K562 (cell line): Measurements from ENCODE around the gene LRRC47. TPM values are rescaled to one million over a fixed set of nuclear protein-coding genes. Genes with fewer than 3 reads are reported as not detected.

Experiments
- ATAC-seq: fragments of 200-7000 bp; cut with Tn5 transposase; 3 replicates; pipeline ENCODE4 v1.9.1; 2020; ENCODE audit warnings: moderate library complexity
- BruUV-seq: library from RNA; stranded (reverse); fragments of 400-500 nt; replicated peaks from 2 replicates; lab custom pipeline; 2021; lab: Mats Ljungman, UMichigan
- CTCF ChIA-PET: fragments of 300-600 bp; formaldehyde crosslinking; extraction: SDS; loops from one replicate; lab custom pipeline; 2021; ENCODE audit warnings: low intra/inter-chr PET ratio; lab: Yijun Ruan, JAX
- POLR2A ChIA-PET: fragments of 300-600, 350-650 bp; sonication (Branson Sonifier 250); formaldehyde crosslinking; extraction: SDS; loops from one replicate; lab custom pipeline; 2021; ENCODE audit warnings: antibody characterized with exemption, inconsistent platforms; lab: Yijun Ruan, JAX
- DNase-seq, 4 experiments: peaks; one replicate each; pipeline versions ENCODE4 v3.0.0 to v3.0.0-alpha.2; 2011 to 2018; ENCODE audit warnings: low spot score in 3 of 4, mixed read lengths in 3 of 4; ENCODE audit errors: extremely low read depth in 1 of 4
- FAIRE-seq: peaks from 2 replicates; lab custom pipeline; 2011; peaks lifted over from hg19 to GRCh38; lab: Jason Lieb, UNC
- H2AFZ ChIP-seq: 2 replicates; pipeline ENCODE4 v1.6.0; 2011; ENCODE audit warnings: low read depth, low read length, control low read depth, inconsistent platforms
- H3K27ac ChIP-seq: fragments of 200-600 bp; 3 replicates; pipeline ENCODE4 v1.8.0; 2011; ENCODE audit warnings: low read depth, mild to moderate bottlenecking, control low read depth, inconsistent platforms, low read length, moderate library complexity, mixed read lengths; ENCODE audit errors: extremely low read depth
- H3K27me3 ChIP-seq, 2 experiments: fragments of 300-600 bp in 1 of 2; 2 replicates in 1 of 2; 3 replicates in 1 of 2; pipeline versions ENCODE4 v1.6.0 to v1.8.0; 2011; ENCODE audit warnings: inconsistent platforms in 2 of 2, low read length in 2 of 2, mild to moderate bottlenecking in 1 of 2, mixed read lengths in 1 of 2, moderate library complexity in 1 of 2; ENCODE audit not compliant: control insufficient read depth in 2 of 2, insufficient read depth in 2 of 2
- H3K36me3 ChIP-seq: fragments of 300-600 bp; 3 replicates; pipeline ENCODE4 v1.8.0; 2011; ENCODE audit warnings: mild to moderate bottlenecking, low read length, inconsistent platforms; ENCODE audit not compliant: control insufficient read depth, insufficient read depth
- H3K4me1 ChIP-seq, 2 experiments: fragments of 200-600 bp in 1 of 2; replicated peaks in 1 of 2; 2 replicates in 1 of 2; 3 replicates in 1 of 2; pipeline versions ENCODE4 v1.5.1 to v1.8.0; 2011; ENCODE audit warnings: inconsistent platforms in 2 of 2, low read length in 2 of 2, mild to moderate bottlenecking in 1 of 2, mixed read lengths in 1 of 2, moderate library complexity in 1 of 2; ENCODE audit not compliant: control insufficient read depth in 2 of 2, insufficient read depth in 2 of 2
- H3K4me2 ChIP-seq: 2 replicates; pipeline ENCODE4 v1.6.1; 2011; ENCODE audit warnings: low read length, control low read depth, inconsistent platforms, mixed read lengths; ENCODE audit not compliant: insufficient read depth
- H3K4me3 ChIP-seq: fragments of 200-600 bp; sonication (generic), shearing (Covaris generic); 2 replicates; pipeline ENCODE4 v1.5.1; 2016; ENCODE audit warnings: control low read depth, inconsistent platforms
- H3K79me2 ChIP-seq: fragments of 200-600 bp; 3 replicates; pipeline ENCODE4 v1.8.0; 2011; ENCODE audit warnings: low read length, inconsistent platforms; ENCODE audit not compliant: control insufficient read depth, insufficient read depth
- H3K9ac ChIP-seq, 2 experiments: 2 replicates each; pipeline versions ENCODE4 v1.6.0 to v1.6.1; 2011; ENCODE audit warnings: low read depth in 2 of 2, low read length in 2 of 2, control low read depth in 1 of 2, inconsistent platforms in 1 of 2, mild to moderate bottlenecking in 1 of 2, mixed read lengths in 1 of 2; ENCODE audit not compliant: insufficient read depth in 1 of 2
- H3K9me1 ChIP-seq: one replicate; pipeline ENCODE4 v1.6.0; 2011; ENCODE audit warnings: inconsistent platforms, mild to moderate bottlenecking, low read length, moderate library complexity; ENCODE audit not compliant: control insufficient read depth, insufficient read depth
- H3K9me3 ChIP-seq: replicated peaks from 2 replicates; pipeline ENCODE4 v1.5.1; 2011; ENCODE audit warnings: low read depth, low read length, inconsistent platforms; ENCODE audit not compliant: control insufficient read depth, insufficient read depth
- H4K20me1 ChIP-seq: replicated peaks from 2 replicates; pipeline ENCODE4 v1.6.1; 2011; ENCODE audit warnings: low read length, inconsistent platforms, mixed read lengths; ENCODE audit not compliant: control insufficient read depth, insufficient read depth
- BCL6 ChIP-seq: fragments of 250-450 bp; sonication (Bioruptor Pico); IDR thresholded peaks from 2 replicates; pipeline ENCODE4 v1.4.0; 2020
- CAMTA2 ChIP-seq: fragments of 250-450 bp; sonication (Bioruptor Pico); conservative IDR thresholded peaks from 2 replicates; pipeline ENCODE4 v1.5.1; 2022
- CBFB ChIP-seq: sonication (generic); formaldehyde crosslinking; IDR thresholded peaks from 2 replicates; pipeline ENCODE4 v1.4.0; 2020; ENCODE audit warnings: mild to moderate bottlenecking, missing genetic modification reagents
- CHCHD3 ChIP-seq: fragments of 250-450 bp; sonication (Bioruptor Pico); IDR thresholded peaks from 2 replicates; pipeline ENCODE4 v2.1.2; 2022; ENCODE audit warnings: mild to moderate bottlenecking
- FOXK2 ChIP-seq, 2 experiments: fragments of 450-650 bp; IDR thresholded peaks in 1 of 2; conservative IDR thresholded peaks in 1 of 2; 2 replicates each; pipeline ENCODE4 v1.6.1; 2016; ENCODE audit warnings: low read depth in 2 of 2, mild to moderate bottlenecking in 1 of 2
- FOXP1 ChIP-seq: sonication (generic); formaldehyde crosslinking; IDR thresholded peaks from 2 replicates; pipeline ENCODE4 v1.8.0; 2022; ENCODE audit warnings: mild to moderate bottlenecking, missing genetic modification reagents
- HEY1 ChIP-seq: fragments of 250-450 bp; sonication (Bioruptor Pico); IDR thresholded peaks from 2 replicates; pipeline ENCODE4 v1.5.0; 2020; ENCODE audit warnings: mild to moderate bottlenecking, moderate library complexity, borderline replicate concordance
- HMGN3 ChIP-seq: IDR thresholded peaks from 2 replicates; pipeline ENCODE4 v1.6.1; 2011; ENCODE audit warnings: borderline replicate concordance, low read depth, mild to moderate bottlenecking, mixed read lengths, low read length; ENCODE audit not compliant: insufficient read length; ENCODE audit errors: extremely low read depth
- HNRNPL ChIP-seq: fragments of 200-400 bp; formaldehyde crosslinking; IDR thresholded peaks from 2 replicates; pipeline ENCODE4 v1.6.1; 2017; ENCODE audit warnings: low read depth, mild to moderate bottlenecking, low read length
- HNRNPUL1 ChIP-seq: fragments of 200-400 bp; formaldehyde crosslinking; IDR thresholded peaks from 2 replicates; pipeline ENCODE4 v1.6.1; 2017; ENCODE audit warnings: low read length
- KDM5B ChIP-seq: fragments of 200-600 bp; sonication (generic); IDR thresholded peaks from 2 replicates; pipeline ENCODE4 v1.6.1; 2012; ENCODE audit warnings: low read depth, mild to moderate bottlenecking, moderate library complexity, low read length, control low read depth, inconsistent platforms; ENCODE audit not compliant: insufficient replicate concordance
- MAZ ChIP-seq, 2 experiments: fragments of 450-650 bp in 1 of 2; sonication (generic) in 1 of 2; formaldehyde crosslinking; IDR thresholded peaks in 1 of 2; conservative IDR thresholded peaks in 1 of 2; 2 replicates each; pipeline versions ENCODE4 v1.4.0 to v1.5.0; 2020; ENCODE audit warnings: mild to moderate bottlenecking in 1 of 2, missing genetic modification reagents in 1 of 2
- POLR2A ChIP-seq: fragments of 450-650 bp; conservative IDR thresholded peaks from 2 replicates; pipeline ENCODE4 v1.6.1; 2016
- POLR2AphosphoS2 ChIP-seq: IDR thresholded peaks from 2 replicates; pipeline ENCODE4 v1.6.1; 2012; ENCODE audit warnings: low read length, improper control_type of control experiment
- POLR2B ChIP-seq: fragments of 450-650 bp; IDR thresholded peaks from 2 replicates; pipeline ENCODE4 v1.6.1; 2018; ENCODE audit warnings: low read depth; ENCODE audit not compliant: partially characterized antibody
- POLR2G ChIP-seq: fragments of 200-400 bp; formaldehyde crosslinking; IDR thresholded peaks from 2 replicates; pipeline ENCODE4 v1.6.1; 2017; ENCODE audit warnings: low read depth, mild to moderate bottlenecking, antibody characterized with exemption, low read length, moderate library complexity
- POLR3G ChIP-seq: IDR thresholded peaks from 2 replicates; pipeline ENCODE4 v1.6.1; 2011; ENCODE audit not compliant: insufficient read length, insufficient replicate concordance; ENCODE audit errors: extremely low read depth
- RBFOX2 ChIP-seq: fragments of 200-400 bp; formaldehyde crosslinking; IDR thresholded peaks from 2 replicates; pipeline ENCODE4 v1.6.1; 2017; ENCODE audit warnings: low read depth, mild to moderate bottlenecking, low read length, moderate library complexity
- RBM14 ChIP-seq: fragments of 200-400 bp; formaldehyde crosslinking; IDR thresholded peaks from 2 replicates; pipeline ENCODE4 v1.6.1; 2018; ENCODE audit warnings: low read depth, mild to moderate bottlenecking, low read length, moderate library complexity, borderline replicate concordance; ENCODE audit not compliant: insufficient read depth
- SUPT5H ChIP-seq: fragments of 450-650 bp; IDR thresholded peaks from 2 replicates; pipeline ENCODE4 v1.6.1; 2016
- ZNF124 ChIP-seq: sonication (generic); formaldehyde crosslinking; IDR thresholded peaks from 2 replicates; pipeline ENCODE4 v1.8.1; 2022; ENCODE audit warnings: missing genetic modification reagents
- WGBS: fragments of 100-300 bp; shearing (Covaris generic); methylation state at CpG from one replicate; pipeline ENCODE4 v1.1.6; 2016; ENCODE audit warnings: low coverage, mixed read lengths; ENCODE audit not compliant: insufficient coverage; ENCODE audit errors: missing lambda C conversion rate; 5-methylcytosine and 5-hydroxymethylcytosine counted together
- in situ Hi-C: fragments of 300-500 bp; cut with MboI; formaldehyde crosslinking; loops from 4 replicates; pipeline ENCODE4 v1.15.0; 2018; ENCODE audit warnings: inconsistent platforms, mixed read lengths
- intact Hi-C: fragments of 100-400 bp; cut with micrococcal nuclease; formaldehyde crosslinking; loops from 2 replicates; pipeline ENCODE4 v1.14.2; 2022
- polyA plus RNA-seq, 8 experiments: library from polyadenylated mRNA; depleted of rRNA in 4 of 8; stranded (reverse) in 5 of 8; unstranded in 3 of 8; fragments of >200 nt; fragmentation: Nextera tagmentation in 2 of 8; fragmentation: Illumina TruSeq in 1 of 8; extraction: Ambion mirVana in 2 of 8; extraction: Trizol in 1 of 8; gene quantifications; 2 replicates each; pipeline versions ENCODE4 v1.2.1 to v1.2.3, GENCODE V29; 2011 to 2014; ENCODE audit warnings: inconsistent platforms in 1 of 8, missing spikeins in 1 of 8
- total RNA-seq, 7 experiments: library from RNA; depleted of rRNA in 6 of 7; stranded (reverse); fragments of >200 nt in 6 of 7; fragmentation: Illumina TruSeq in 2 of 7; extraction: Trizol in 2 of 7; gene quantifications; 2 replicates each; pipeline versions ENCODE4 v1.2.1 to v1.2.3, GENCODE V29; 2011 to 2021; ENCODE audit warnings: low replicate concordance in 1 of 7

LRRC47 gene
- total and polyA plus RNA-seq, 9 of the 15 experiments (the other 6 are each of a cell fraction or from before 2014, with no cell fraction given): 4.6 to 68.0 (median 35.9) TPM

- Histone ChIP-seq H2AFZ (no peak overlapping the region), H3K9ac (peak overlapping the region in 1 of 2 experiments; percentile 84; a peak in 2 of 4 replicates), H3K4me1 (peaks cover 15 to 67% of the 10 kb centered on the region in 2 experiments), H4K20me1 (no peaks in the 10 kb centered on the region), H3K4me3 (no peak overlapping the region), H3K9me3 (no peaks in the 10 kb centered on the region), H3K36me3 (peaks cover 51% of the 10 kb centered on the region), H3K79me2 (peaks cover 23% of the 10 kb centered on the region), H3K27ac (no peak overlapping the region), H3K27me3 (no peaks in the 10 kb centered on the region), H3K9me1 (peaks cover 5% of the 10 kb centered on the region), H3K4me2 (no peak overlapping the region)
- ATAC-seq: no peak
- ChIA-PET POLR2A (interaction anchor here (0.7 to 2.5 kb wide), 5 partner anchors 8 to 18 kb away, joined by 3 to 9 read pairs (median 3); partner anchors contain the start of gene LRRC47), CTCF (no interaction called here)
- in situ Hi-C loops: no loop called here
- peak in 1 of 4 experiments; percentile 17 for DNase-seq
- intact Hi-C loops: loop anchor here (5.0 kb wide), 1 partner anchor 79 kb away; the partner anchor contains the start of genes CEP104 and DFFB
- BruUV-seq: no TSS peak
- 88% methylated on average over 20 of the region's 20 CpGs for WGBS
- peak; percentile 57 for TF ChIP-seq RBFOX2
- TF ChIP-seq BCL6 (CRISPR knock-in tag): no peak
- peak; percentile 65 for TF ChIP-seq KDM5B
- TF ChIP-seq HNRNPL: peak; percentile 41; the same call in 1 of the 2 replicates
- TF ChIP-seq POLR2G: peak; percentile 80
- 0 out of 2 replicates have a peak, but pooled peaks have one; percentile 2 for TF ChIP-seq CAMTA2 (CRISPR knock-in tag)
- peak; percentile 33 for TF ChIP-seq POLR2A
- peak; percentile 10 for TF ChIP-seq HMGN3
- TF ChIP-seq MAZ (CRISPR knock-in tag; conservative IDR thresholded peaks at IDR 0.05 in 1 of 2, IDR thresholded peaks at IDR 0.05 in 1 of 2): 0 out of 4 replicates have a peak, but pooled peaks of 1 of the 2 experiments have one; percentile 27
- TF ChIP-seq CHCHD3 (CRISPR knock-in tag): no peak
- no peak for TF ChIP-seq FOXK2 (conservative IDR thresholded peaks at IDR 0.05 in 1 of 2, IDR thresholded peaks at IDR 0.05 in 1 of 2; ENCODE audit: low read depth in 2 of 2)
- peak; percentile 42; the same call in 1 of the 2 replicates for TF ChIP-seq FOXP1 (CRISPR knock-in tag)
- TF ChIP-seq HEY1: 0 out of 2 replicates have a peak, but pooled peaks have one; percentile 9
- 0 out of 2 replicates have a peak, but pooled peaks have one; percentile 9 for TF ChIP-seq CBFB (CRISPR knock-in tag)
- 0 out of 2 replicates have a peak, but pooled peaks have one; percentile 23 for TF ChIP-seq SUPT5H
- TF ChIP-seq POLR2AphosphoS2: peak; percentile 32; the same call in 1 of the 2 replicates
- no peak for TF ChIP-seq POLR3G
- peak; percentile 16 for TF ChIP-seq POLR2B
- TF ChIP-seq HNRNPUL1: peak; percentile 66
- 0 out of 2 replicates have a peak, but pooled peaks have one; percentile 52 for TF ChIP-seq RBM14
- TF ChIP-seq ZNF124 (CRISPR knock-in tag): no peak
- FAIRE-seq: no peak
Observed at GRCh38 chr1:3777647-3778589, 18.4 kb downstream of the LRRC47 start.
